Common myeloid progenitor, CD34-positive (primary cell): ENCODE measurements around the gene DACH1.

ENCODE experiments used
- CTCF ChIA-PET: fragments of 350-600 bp; sonication (Branson Sonifier 250); formaldehyde crosslinking; loops from one replicate; lab custom pipeline; 2021; ENCODE audit warnings: antibody characterized with exemption; lab: Charles Lee
- POLR2A ChIA-PET: fragments of 350-600 bp; sonication (Branson Sonifier 250); formaldehyde crosslinking; loops from one replicate; lab custom pipeline; 2021; ENCODE audit warnings: antibody characterized with exemption; lab: Charles Lee
- DNase-seq, 3 donors: peaks; one replicate each; pipeline versions ENCODE4 v3.0.0 to v3.0.0-alpha.2; 2013
- H3K27ac ChIP-seq, 2 experiments: 1 replicate in 1 of 2; 2 replicates in 1 of 2; pipeline ENCODE4 v1.7.0; 2013; ENCODE audit warnings: inconsistent platforms in 2 of 2, low read length in 2 of 2, mild to moderate bottlenecking in 2 of 2, low read depth in 1 of 2, moderate library complexity in 1 of 2; ENCODE audit not compliant: severe bottlenecking in 2 of 2, insufficient read depth in 1 of 2, poor library complexity in 1 of 2
- H3K27me3 ChIP-seq, 5 experiments: replicated peaks in 2 of 5; 1 replicate in 3 of 5; 2 replicates in 2 of 5; pipeline versions ENCODE4 v1.6.1 to v1.7.0; 2013; ENCODE audit warnings: low read length in 4 of 5, mild to moderate bottlenecking in 2 of 5, moderate library complexity in 2 of 5, inconsistent platforms in 1 of 5; ENCODE audit not compliant: insufficient read depth in 5 of 5, control insufficient read depth in 4 of 5
- H3K36me3 ChIP-seq, 4 experiments: 1 replicate in 2 of 4; 2 replicates in 2 of 4; pipeline versions ENCODE4 v1.6.1 to v1.7.0; 2013; ENCODE audit warnings: low read length in 3 of 4, control low read depth in 1 of 4, mild to moderate bottlenecking in 1 of 4; ENCODE audit not compliant: control insufficient read depth in 4 of 4, insufficient read depth in 4 of 4
- H3K4me1 ChIP-seq, 4 experiments: 1 replicate in 3 of 4; 2 replicates in 1 of 4; pipeline versions ENCODE4 v1.6.1 to v1.7.1; 2013; ENCODE audit warnings: low read length in 3 of 4, mild to moderate bottlenecking in 3 of 4, control low read depth in 1 of 4, inconsistent platforms in 1 of 4, moderate library complexity in 1 of 4; ENCODE audit not compliant: control insufficient read depth in 4 of 4, insufficient read depth in 4 of 4; ENCODE audit errors: control extremely low read depth in 1 of 4
- H3K4me3 ChIP-seq, 7 experiments: 1 replicate in 4 of 7; 2 replicates in 3 of 7; pipeline versions ENCODE4 v1.5.1 to v1.7.0; 2013; ENCODE audit warnings: mild to moderate bottlenecking in 7 of 7, low read length in 6 of 7, moderate library complexity in 6 of 7, inconsistent platforms in 2 of 7, low read depth in 2 of 7, control low read depth in 1 of 7; ENCODE audit not compliant: insufficient read depth in 4 of 7, control insufficient read depth in 1 of 7; ENCODE audit errors: extremely low read depth in 1 of 7
- H3K9me3 ChIP-seq, 5 experiments: 1 replicate in 4 of 5; 2 replicates in 1 of 5; pipeline versions ENCODE4 v1.6.1 to v1.7.1; 2013; ENCODE audit warnings: low read length in 4 of 5, mild to moderate bottlenecking in 2 of 5, inconsistent platforms in 1 of 5, low read depth in 1 of 5, moderate library complexity in 1 of 5; ENCODE audit not compliant: control insufficient read depth in 4 of 5, insufficient read depth in 2 of 5; ENCODE audit errors: control extremely low read depth in 1 of 5
- WGBS: methylation state at CpG from one replicate; pipeline ENCODE4 v1.1.5; 2013; ENCODE audit not compliant: insufficient coverage; 5-methylcytosine and 5-hydroxymethylcytosine counted together

Gene DACH1

DNA sequence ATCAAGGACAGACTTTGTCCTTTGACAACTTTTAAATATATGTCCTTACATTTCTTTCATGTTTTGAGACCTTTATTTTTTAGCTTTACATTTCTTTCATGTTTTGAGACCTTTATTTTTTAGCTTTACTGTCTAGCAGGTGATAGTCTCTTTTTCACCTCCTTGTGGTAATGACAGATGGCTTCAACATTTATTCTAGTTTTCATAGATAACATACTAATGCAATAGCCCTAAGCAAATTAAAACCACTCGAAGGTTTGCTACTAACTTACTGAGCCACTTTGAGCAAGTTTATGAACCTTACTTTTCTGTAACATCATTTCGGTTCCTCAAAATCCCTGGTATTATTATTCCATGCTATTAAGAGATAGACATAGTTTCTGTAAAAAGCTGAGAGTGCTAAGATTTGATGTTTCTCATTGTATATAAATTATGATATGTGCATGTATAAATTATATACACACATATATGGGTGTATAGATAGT is 4.5 kb downstream of the DACH1 start:
- H3K4me3 ChIP-seq = peak overlapping the region in 2 of 7 experiments; percentile 88 to 99
- H3K4me1 ChIP-seq = peaks cover 6 to 43% (median 23%) of the 10 kb centered on the region in 4 experiments
- H3K36me3 ChIP-seq = no peaks in the 10 kb centered on the region
- WGBS = 17% methylated on average over 1 of the region's 2 CpGs
- no peaks in the 10 kb centered on the region for H3K9me3 ChIP-seq
- no peaks in the 10 kb centered on the region for H3K27me3 ChIP-seq
- ChIA-PET CTCF (interaction anchor here (0.9 to 1.5 kb wide), 5 partner anchors 8 to 25 kb away, joined by 3 to 4 read pairs (median 3); no protein-coding TSS in a partner anchor), POLR2A (interaction anchor here (0.9 kb wide), 1 partner anchor 35 kb away, joined by 3 read pairs; no protein-coding TSS in a partner anchor)
- DNase-seq = no peak
- no peak overlapping the region for H3K27ac ChIP-seq

DNA sequence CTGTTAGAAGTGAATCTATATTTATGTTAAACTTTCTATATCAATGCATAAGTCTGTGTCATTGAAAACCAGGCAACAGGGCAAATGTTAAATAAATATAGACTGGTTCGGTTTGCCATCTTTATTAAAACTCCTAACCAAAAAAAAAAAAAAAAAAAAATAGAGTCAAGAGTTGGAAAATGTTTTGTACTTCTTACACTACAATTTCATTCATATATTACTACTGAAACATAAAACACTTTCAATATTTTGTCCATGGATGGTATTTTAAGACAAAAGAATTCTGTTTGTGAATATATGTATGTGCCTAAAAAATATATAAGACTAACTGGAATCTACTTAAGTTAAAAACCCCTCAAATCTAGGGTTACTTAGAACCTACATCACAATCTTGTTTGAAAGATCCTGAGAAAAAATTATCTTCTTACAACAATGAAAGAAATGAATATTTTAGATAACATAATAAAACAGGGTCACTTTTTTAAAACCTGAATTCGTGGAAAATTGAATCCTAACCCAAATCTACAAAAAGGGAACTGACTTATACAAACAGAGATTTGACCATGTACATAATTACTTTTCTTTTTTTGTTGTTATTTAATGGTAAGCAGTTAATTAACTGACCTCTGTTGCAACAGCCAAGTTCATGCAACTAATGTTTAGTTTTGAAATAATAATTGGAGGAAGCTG is 5.1 kb downstream of the DACH1 start:
- WGBS = no CpG with 5 or more reads among the region's 2 CpGs
- CTCF ChIA-PET = interaction anchor here (1.1 kb wide), 1 partner anchor 12 kb away, joined by 3 read pairs; no protein-coding TSS in a partner anchor
- Histone ChIP-seq H3K27me3 (no peaks in the 10 kb centered on the region), H3K4me3 (peak overlapping the region in 2 of 7 experiments; percentile 19 to 88), H3K36me3 (no peaks in the 10 kb centered on the region), H3K9me3 (no peaks in the 10 kb centered on the region), H3K4me1 (peaks cover 6 to 42% (median 21%) of the 10 kb centered on the region in 4 experiments), H3K27ac (peak overlapping the region in 1 of 2 experiments; percentile 60)
- POLR2A ChIA-PET = no interaction called here
- DNase-seq = no peak

DNA sequence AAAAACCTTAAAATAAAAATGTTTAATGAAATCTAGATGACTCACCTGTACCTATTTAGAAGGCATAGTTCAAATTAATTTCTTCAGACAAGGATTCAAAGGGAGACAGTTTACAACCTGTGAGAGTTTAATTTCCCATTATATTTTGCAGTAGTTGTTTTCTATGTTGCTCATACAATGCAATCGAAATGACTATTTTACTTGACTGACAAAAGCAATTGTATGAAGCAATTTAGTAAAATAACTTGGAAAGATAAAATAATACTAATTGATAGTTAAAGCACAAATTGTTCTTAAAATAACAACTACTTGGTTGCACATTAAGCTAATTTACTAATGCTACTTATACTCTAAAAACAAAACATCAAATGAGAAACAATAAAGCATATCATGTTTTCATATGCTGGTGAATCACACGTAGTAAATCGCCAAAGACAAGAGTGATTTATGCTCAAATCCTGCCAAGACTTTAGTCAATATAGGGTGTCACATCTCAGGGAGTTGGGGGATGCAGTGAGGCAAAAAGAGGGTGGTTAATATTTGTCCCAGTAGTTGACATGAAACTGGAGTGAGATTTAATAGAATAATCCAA is 6.4 kb downstream of the DACH1 start:
- ChIA-PET CTCF (interaction anchor here (1.2 kb wide), 1 partner anchor 15 kb away, joined by 3 read pairs; no protein-coding TSS in a partner anchor), POLR2A (no interaction called here)
- Histone ChIP-seq H3K36me3 (no peaks in the 10 kb centered on the region), H3K27me3 (no peaks in the 10 kb centered on the region), H3K4me3 (peak overlapping the region in 2 of 7 experiments; percentile 42 to 88), H3K27ac (peak overlapping the region in 1 of 2 experiments; percentile 60), H3K9me3 (no peaks in the 10 kb centered on the region), H3K4me1 (peaks cover 6 to 42% (median 17%) of the 10 kb centered on the region in 4 experiments)
- WGBS = 4% methylated on average over 2 of the region's 3 CpGs
- DNase-seq = peak; percentile 23 to 74 (median 62)

DNA sequence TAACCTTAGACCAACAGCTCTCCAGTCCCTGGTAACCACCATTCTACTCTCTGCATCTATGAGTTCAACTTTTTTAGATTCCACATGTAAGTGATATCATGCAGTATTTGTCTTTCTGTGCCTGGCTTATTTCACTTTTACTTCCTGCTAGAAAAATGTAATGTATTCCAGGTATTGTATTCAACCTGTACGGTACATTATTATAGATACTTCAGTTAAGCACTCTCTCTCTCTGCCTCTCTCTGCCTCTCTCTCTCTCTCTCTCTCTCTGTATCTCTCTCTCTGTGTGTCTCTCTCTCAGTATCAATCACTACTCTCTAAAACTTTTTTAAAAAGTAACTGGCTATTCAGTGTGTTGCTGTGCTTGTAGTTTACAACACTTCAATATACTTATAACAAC is 8.4 kb downstream of the DACH1 start:
- no peak overlapping the region for H3K4me3 ChIP-seq
- no peaks in the 10 kb centered on the region for H3K9me3 ChIP-seq
- ChIA-PET POLR2A (no interaction called here), CTCF (no interaction called here)
- peaks cover 0 to 41% (median 11%) of the 10 kb centered on the region in 4 experiments for H3K4me1 ChIP-seq
- no CpG with 5 or more reads among the region's 1 CpG for WGBS
- no peak overlapping the region for H3K27ac ChIP-seq
- H3K27me3 ChIP-seq = no peaks in the 10 kb centered on the region
- H3K36me3 ChIP-seq = no peaks in the 10 kb centered on the region
- DNase-seq = no peak

DNA sequence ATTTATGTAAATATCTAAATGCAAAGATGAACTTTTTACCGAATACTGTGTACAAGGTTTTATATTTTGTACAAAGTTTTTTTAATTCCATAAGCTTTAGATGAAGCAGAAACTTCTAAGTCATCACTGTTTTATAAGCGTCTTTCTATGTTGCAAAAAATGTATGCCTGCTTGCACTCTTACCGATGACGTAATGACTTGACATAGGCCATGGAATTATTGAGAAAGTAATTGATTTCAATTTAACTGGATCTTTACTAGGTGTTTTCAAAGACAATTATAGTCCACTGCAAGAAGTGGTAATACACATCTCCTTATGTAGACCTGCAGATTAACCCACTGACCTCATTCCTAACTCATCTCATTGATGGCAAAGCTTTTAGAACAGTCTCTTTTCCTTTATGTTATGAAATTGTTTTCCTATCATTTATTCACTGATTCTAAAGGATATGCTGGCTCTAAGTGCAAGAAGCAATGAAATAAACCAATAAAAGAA is 10.4 kb downstream of the DACH1 start:
- Histone ChIP-seq H3K9me3 (no peaks in the 10 kb centered on the region), H3K27me3 (no peaks in the 10 kb centered on the region), H3K4me3 (no peak overlapping the region), H3K4me1 (peaks cover 0 to 22% (median 4%) of the 10 kb centered on the region in 4 experiments), H3K36me3 (peaks cover 0 to 2% (median 0%) of the 10 kb centered on the region in 4 experiments), H3K27ac (no peak overlapping the region)
- ChIA-PET POLR2A (no interaction called here), CTCF (interaction anchor here (0.5 kb wide), 1 partner anchor 1207 kb away, joined by 3 read pairs; no protein-coding TSS in a partner anchor)
- WGBS = 89% methylated on average over 3 of the region's 4 CpGs
- no peak for DNase-seq

DNA sequence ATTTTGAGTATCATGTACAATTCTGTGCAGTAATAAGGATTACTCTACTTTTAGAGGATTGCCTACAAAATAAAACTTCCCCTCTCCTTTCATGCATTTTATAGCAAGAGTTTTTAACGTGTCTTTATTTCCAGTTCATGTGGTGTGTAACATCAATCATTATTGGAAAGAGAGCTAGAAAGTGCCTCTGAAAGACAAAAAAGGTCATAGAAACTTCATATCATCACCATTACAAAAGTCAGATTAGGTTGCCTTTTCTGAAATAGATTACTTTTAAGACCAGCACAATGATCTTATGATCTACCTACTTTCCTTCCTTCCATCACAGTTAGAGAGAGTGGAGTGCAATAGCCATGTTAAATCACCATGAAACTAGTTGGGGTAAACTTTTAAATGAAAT is 12.6 kb downstream of the DACH1 start:
- WGBS = no CpG with 5 or more reads among the region's 1 CpG
- peaks cover 0 to 3% (median 0%) of the 10 kb centered on the region in 4 experiments for H3K4me1 ChIP-seq
- CTCF ChIA-PET = interaction anchor here (1.3 kb wide), 1 partner anchor 8 kb away, joined by 3 read pairs; no protein-coding TSS in a partner anchor

More for the DNA sequence above, 12.6 kb downstream of the DACH1 start:
- Histone ChIP-seq H3K36me3 (peaks cover 0 to 2% (median 0%) of the 10 kb centered on the region in 4 experiments), H3K9me3 (no peaks in the 10 kb centered on the region), H3K4me3 (no peak overlapping the region), H3K27ac (no peak overlapping the region), H3K27me3 (no peaks in the 10 kb centered on the region)
- DNase-seq = no peak
- POLR2A ChIA-PET = interaction anchor here (0.7 kb wide), 1 partner anchor 397 kb away, joined by 3 read pairs; no protein-coding TSS in a partner anchor
